Measurements from ENCODE around the gene CTNND2.

CTNND2 gene

DNA sequence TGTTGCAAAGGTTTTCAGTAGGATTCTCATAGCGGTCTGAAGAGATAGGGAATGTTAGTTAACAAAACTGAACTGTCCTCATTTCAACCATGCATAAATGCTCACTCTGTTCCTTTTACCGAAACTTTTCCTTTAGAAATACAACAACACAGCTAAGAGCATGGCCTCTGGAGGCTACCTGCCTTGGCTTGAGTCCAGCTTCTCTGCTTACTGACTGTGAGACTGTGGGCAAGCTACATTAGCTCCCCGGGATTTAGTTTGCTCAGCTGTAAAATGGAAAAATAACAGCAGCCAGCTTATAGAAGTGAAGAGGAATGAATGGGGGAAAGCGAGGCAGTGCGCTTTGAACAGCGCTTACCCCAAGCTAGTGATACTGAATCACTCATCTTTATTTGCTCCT, 635.4 kb downstream of the CTNND2 start:
- Histone ChIP-seq H3K27me3 (no peaks in the 10 kb centered on the region), H3K36me3 (no peaks in the 10 kb centered on the region), H3K4me1 (peaks cover 0 to 6% (median 0%) of the 10 kb centered on the region in 10 experiments; a peak in 1 of 20 replicates), H3K9ac (no peak overlapping the region), H3K4me3 (no peak overlapping the region), H3K27ac (no peak overlapping the region), H3K9me3 (replicated peaks in 1 of 11) (no peaks in the 10 kb centered on the region), H3K4me2 (no peak overlapping the region), H4K20me1 (no peaks in the 10 kb centered on the region)
- no peak for TF ChIP-seq Cebpa-rat (IDR thresholded peaks at IDR 0.05)

- H3K9ac ChIP-seq: no peak overlapping the region
- TF ChIP-seq Cebpa-rat (IDR thresholded peaks at IDR 0.05): no peak
- no peak overlapping the region for H3K4me3 ChIP-seq
- H3K4me1 ChIP-seq: peaks cover 0 to 6% (median 0%) of the 10 kb centered on the region in 10 experiments; a peak in 1 of 20 replicates
- no peaks in the 10 kb centered on the region for H4K20me1 ChIP-seq
- H3K27ac ChIP-seq: no peak overlapping the region
- H3K27me3 ChIP-seq: no peaks in the 10 kb centered on the region
- H3K36me3 ChIP-seq: no peaks in the 10 kb centered on the region
- H3K4me2 ChIP-seq: no peak overlapping the region
- H3K9me3 ChIP-seq (replicated peaks in 1 of 11): no peaks in the 10 kb centered on the region
Measured at GRCh38 chr5:11266331-11266730, 637.9 kb downstream of the CTNND2 start.

GRCh38 chr5:11261241-11261640, 643.0 kb downstream of the CTNND2 start:
- TF ChIP-seq Cebpa-rat (IDR thresholded peaks at IDR 0.05): no peak
- H3K27ac ChIP-seq: no peak overlapping the region
- H3K4me1 ChIP-seq: no peaks in the 10 kb centered on the region
- no peaks in the 10 kb centered on the region for H3K36me3 ChIP-seq
- no peaks in the 10 kb centered on the region for H3K27me3 ChIP-seq
- H4K20me1 ChIP-seq: no peaks in the 10 kb centered on the region
- no peak overlapping the region for H3K4me2 ChIP-seq
- no peak overlapping the region for H3K4me3 ChIP-seq
- no peak overlapping the region for H3K9ac ChIP-seq
- no peaks in the 10 kb centered on the region for H3K9me3 ChIP-seq (replicated peaks in 1 of 11)

DNA sequence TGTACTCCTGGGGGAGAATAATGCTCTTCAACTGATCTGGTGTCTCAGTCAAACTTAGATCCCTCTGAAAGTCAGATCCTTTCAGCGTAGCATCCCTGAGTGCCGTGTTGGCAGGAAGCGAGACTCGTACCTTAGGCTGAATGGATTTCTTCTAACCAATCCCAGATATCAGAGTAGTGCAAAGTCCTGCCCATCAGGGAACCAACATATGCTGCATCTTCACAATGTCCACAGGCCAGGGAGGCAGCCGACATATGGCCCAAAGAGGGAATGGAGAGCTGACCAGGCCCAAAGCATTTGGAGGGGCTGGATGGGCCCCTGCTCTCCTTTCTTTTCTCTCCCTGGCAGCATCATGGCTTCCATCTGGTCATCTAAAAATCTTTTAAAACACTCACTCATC, 646.2 kb downstream of the CTNND2 start:
- H3K36me3 ChIP-seq: no peaks in the 10 kb centered on the region
- no peak overlapping the region for H3K9ac ChIP-seq
- H3K9me3 ChIP-seq (replicated peaks in 1 of 11): no peaks in the 10 kb centered on the region
- no peaks in the 10 kb centered on the region for H3K4me1 ChIP-seq
- TF ChIP-seq Cebpa-rat (IDR thresholded peaks at IDR 0.05): no peak
- H3K4me2 ChIP-seq: no peak overlapping the region
- H3K27me3 ChIP-seq: no peaks in the 10 kb centered on the region
- no peaks in the 10 kb centered on the region for H4K20me1 ChIP-seq
- no peak overlapping the region for H3K4me3 ChIP-seq
- no peak overlapping the region for H3K27ac ChIP-seq

- H3K4me2 ChIP-seq: no peak overlapping the region
Measured at GRCh38 chr5:11252523-11252922, 651.7 kb downstream of the CTNND2 start.

GRCh38 chr5:11252075-11252474, 652.2 kb downstream of the CTNND2 start:
- no peak for TF ChIP-seq Cebpa-rat (IDR thresholded peaks at IDR 0.05)
- Histone ChIP-seq H3K9me3 (replicated peaks in 1 of 11) (no peaks in the 10 kb centered on the region), H3K27ac (no peak overlapping the region), H4K20me1 (no peaks in the 10 kb centered on the region), H3K4me3 (no peak overlapping the region), H3K9ac (no peak overlapping the region), H3K27me3 (no peaks in the 10 kb centered on the region), H3K4me2 (no peak overlapping the region), H3K36me3 (no peaks in the 10 kb centered on the region), H3K4me1 (no peaks in the 10 kb centered on the region)

More at GRCh38 chr5:11252523-11252922, 651.7 kb downstream of the CTNND2 start:
- Histone ChIP-seq H3K9ac (no peak overlapping the region), H3K9me3 (replicated peaks in 1 of 11) (no peaks in the 10 kb centered on the region), H3K4me1 (no peaks in the 10 kb centered on the region), H3K27me3 (no peaks in the 10 kb centered on the region), H4K20me1 (no peaks in the 10 kb centered on the region), H3K36me3 (no peaks in the 10 kb centered on the region), H3K27ac (no peak overlapping the region), H3K4me3 (no peak overlapping the region)
- TF ChIP-seq Cebpa-rat (IDR thresholded peaks at IDR 0.05): no peak

- Histone ChIP-seq H4K20me1 (no peaks in the 10 kb centered on the region), H3K4me2 (no peak overlapping the region), H3K27ac (no peak overlapping the region), H3K4me3 (no peak overlapping the region), H3K9ac (no peak overlapping the region), H3K36me3 (no peaks in the 10 kb centered on the region), H3K4me1 (no peaks in the 10 kb centered on the region), H3K27me3 (no peaks in the 10 kb centered on the region), H3K9me3 (replicated peaks in 1 of 11) (no peaks in the 10 kb centered on the region)
- TF ChIP-seq Cebpa-rat (IDR thresholded peaks at IDR 0.05): no peak
Measured at GRCh38 chr5:11251247-11251646, 653.0 kb downstream of the CTNND2 start.

DNA sequence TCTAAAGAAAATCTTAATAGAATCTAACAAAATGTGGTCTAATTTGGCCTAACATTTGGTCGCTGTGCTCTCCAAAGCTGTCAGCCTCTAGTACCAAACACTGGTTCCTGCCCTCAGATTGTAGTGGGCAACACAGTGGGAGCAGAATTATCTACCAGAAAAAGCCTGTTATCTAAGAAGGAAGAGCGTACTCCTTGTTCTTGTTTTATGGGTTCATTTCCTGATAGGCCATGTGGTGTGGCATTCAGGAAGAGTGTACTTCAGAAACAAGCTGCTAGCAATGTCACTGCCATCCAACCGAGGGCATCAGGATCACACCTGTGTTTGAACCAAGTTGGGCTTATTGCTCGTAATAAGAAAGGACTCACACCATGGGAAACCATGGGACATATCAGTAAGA, 655.3 kb downstream of the CTNND2 start:
- Histone ChIP-seq H3K4me3 (no peak overlapping the region), H3K27me3 (no peaks in the 10 kb centered on the region), H3K36me3 (no peaks in the 10 kb centered on the region), H4K20me1 (no peaks in the 10 kb centered on the region), H3K27ac (no peak overlapping the region), H3K4me2 (no peak overlapping the region), H3K9me3 (replicated peaks in 1 of 11) (no peaks in the 10 kb centered on the region), H3K4me1 (no peaks in the 10 kb centered on the region), H3K9ac (no peak overlapping the region)
- no peak for TF ChIP-seq Cebpa-rat (IDR thresholded peaks at IDR 0.05)

- H3K4me1 ChIP-seq: no peaks in the 10 kb centered on the region
- no peak overlapping the region for H3K9ac ChIP-seq
- no peaks in the 10 kb centered on the region for H4K20me1 ChIP-seq
- H3K27ac ChIP-seq: no peak overlapping the region
- no peak overlapping the region for H3K4me3 ChIP-seq
- H3K27me3 ChIP-seq: no peaks in the 10 kb centered on the region
- no peaks in the 10 kb centered on the region for H3K9me3 ChIP-seq (replicated peaks in 1 of 11)
- H3K36me3 ChIP-seq: no peaks in the 10 kb centered on the region
- TF ChIP-seq Cebpa-rat (IDR thresholded peaks at IDR 0.05): no peak
- no peak overlapping the region for H3K4me2 ChIP-seq
Measured at GRCh38 chr5:11247224-11247623, 657.0 kb downstream of the CTNND2 start.

- Histone ChIP-seq H3K36me3 (no peaks in the 10 kb centered on the region), H3K27me3 (no peaks in the 10 kb centered on the region), H3K27ac (no peak overlapping the region), H4K20me1 (no peaks in the 10 kb centered on the region), H3K4me3 (no peak overlapping the region), H3K4me2 (no peak overlapping the region), H3K9ac (no peak overlapping the region), H3K9me3 (replicated peaks in 1 of 11) (peaks cover 0 to 5% (median 0%) of the 10 kb centered on the region in 11 experiments; a peak in 3 of 22 replicates), H3K4me1 (peaks cover 0 to 5% (median under 1%) of the 10 kb centered on the region in 10 experiments; a peak in 10 of 20 replicates)
- TF ChIP-seq Cebpa-rat (IDR thresholded peaks at IDR 0.05): no peak
Measured at GRCh38 chr5:11240293-11241190, 663.7 kb downstream of the CTNND2 start.
